HepG2 (cell line): Measurements from ENCODE around the gene GMPPB. TPM values are rescaled to one million over a fixed set of nuclear protein-coding genes. Genes with fewer than 3 reads are reported as not detected.
A peak's percentile ranks its signal among the peaks of the same experiment; 100 is the strongest.

ENCODE experiments used
- CBFB ChIP-seq: sonication (generic); formaldehyde crosslinking; IDR thresholded peaks from 2 replicates; pipeline ENCODE4 v1.4.0; 2020; ENCODE audit warnings: missing genetic modification reagents
- CHD4 ChIP-seq: fragments of 200-600 bp; sonication (generic); IDR thresholded peaks from 2 replicates; pipeline ENCODE4 v1.7.0; 2017; ENCODE audit warnings: mild to moderate bottlenecking, low read length, borderline replicate concordance
- DDIT3 ChIP-seq: sonication (generic); formaldehyde crosslinking; IDR thresholded peaks from 2 replicates; pipeline ENCODE4 v1.4.0; 2020; ENCODE audit warnings: mild to moderate bottlenecking, missing genetic modification reagents
- ESRRA ChIP-seq: sonication (generic); formaldehyde crosslinking; IDR thresholded peaks from 2 replicates; pipeline ENCODE4 v1.5.1; 2020; ENCODE audit warnings: mild to moderate bottlenecking, low read depth, missing genetic modification reagents
- EZH2 ChIP-seq: conservative IDR thresholded peaks from 2 replicates; pipeline ENCODE4 v1.6.1; 2012; ENCODE audit warnings: mild to moderate bottlenecking, low read depth, low read length, moderate library complexity
- FOXA3 ChIP-seq: IDR thresholded peaks from 2 replicates; pipeline ENCODE4 v1.6.1; 2016; ENCODE audit warnings: missing genetic modification reagents, missing compliant biosample characterization
- MTA1 ChIP-seq: sonication (generic); formaldehyde crosslinking; IDR thresholded peaks from 2 replicates; pipeline ENCODE4 v1.4.0; 2020; ENCODE audit warnings: missing genetic modification reagents, mild to moderate bottlenecking, borderline replicate concordance
- MTA3 ChIP-seq: sonication (generic); formaldehyde crosslinking; IDR thresholded peaks from 2 replicates; pipeline ENCODE4 v1.4.0; 2020; ENCODE audit warnings: missing genetic modification reagents
- PTBP1 ChIP-seq: fragments of 200-400 bp; formaldehyde crosslinking; IDR thresholded peaks from 2 replicates; pipeline ENCODE4 v1.6.1; 2018; ENCODE audit warnings: low read length, low read depth; ENCODE audit not compliant: poor library complexity, severe bottlenecking
- REPIN1 ChIP-seq: sonication (generic); formaldehyde crosslinking; IDR thresholded peaks from 2 replicates; pipeline ENCODE4 v1.8.0; 2022; ENCODE audit warnings: missing genetic modification reagents, low read depth, mild to moderate bottlenecking, borderline replicate concordance
- SNAI1 ChIP-seq: sonication (generic); formaldehyde crosslinking; IDR thresholded peaks from 2 replicates; pipeline ENCODE4 v1.5.0; 2020; ENCODE audit warnings: mild to moderate bottlenecking, missing genetic modification reagents, borderline replicate concordance
- TARDBP ChIP-seq: sonication (generic); formaldehyde crosslinking; IDR thresholded peaks from 2 replicates; pipeline ENCODE4 v1.8.0; 2022; ENCODE audit warnings: mild to moderate bottlenecking, missing genetic modification reagents
- ZBED4 ChIP-seq: sonication (generic); formaldehyde crosslinking; IDR thresholded peaks from 2 replicates; pipeline ENCODE4 v1.4.0; 2020; ENCODE audit warnings: missing genetic modification reagents, borderline replicate concordance
- ZBTB10 ChIP-seq: sonication (generic); formaldehyde crosslinking; IDR thresholded peaks from 2 replicates; pipeline ENCODE4 v1.4.0; 2020; ENCODE audit warnings: missing genetic modification reagents, borderline replicate concordance
- ZIK1 ChIP-seq: sonication (generic); formaldehyde crosslinking; IDR thresholded peaks from 2 replicates; pipeline ENCODE4 v1.5.0; 2020; ENCODE audit warnings: mild to moderate bottlenecking, low read depth, missing genetic modification reagents, borderline replicate concordance
- ZNF503 ChIP-seq: sonication (generic); formaldehyde crosslinking; IDR thresholded peaks from 2 replicates; pipeline ENCODE4 v1.4.0; 2020; ENCODE audit warnings: missing genetic modification reagents
- ZNF619 ChIP-seq: sonication (generic); formaldehyde crosslinking; IDR thresholded peaks from 2 replicates; pipeline ENCODE4 v1.4.0; 2020; ENCODE audit warnings: mild to moderate bottlenecking, missing genetic modification reagents
- ZNF672 ChIP-seq: sonication (generic); formaldehyde crosslinking; IDR thresholded peaks from 2 replicates; pipeline ENCODE4 v1.8.1; 2022; ENCODE audit warnings: missing genetic modification reagents
- polyA plus RNA-seq, 8 experiments: library from polyadenylated mRNA; depleted of rRNA in 3 of 8; stranded (reverse) in 7 of 8; unstranded in 1 of 8; fragments of >200 nt; fragmentation: Illumina TruSeq in 4 of 8; extraction: Trizol in 4 of 8; gene quantifications; 2 replicates each; pipeline versions ENCODE4 v1.2.1 to v1.2.3, GENCODE V29; 2011 to 2016; ENCODE audit warnings: low read depth in 4 of 8, missing spikeins in 1 of 8, mixed read lengths in 1 of 8; ENCODE audit not compliant: insufficient read depth in 1 of 8
- total RNA-seq, 5 experiments: library from RNA; depleted of rRNA; stranded (reverse); fragments of >200 nt; fragmentation: Illumina TruSeq; extraction: Trizol; gene quantifications; 2 replicates each; pipeline ENCODE4 v1.2.3, GENCODE V29; 2016; ENCODE audit warnings: low read depth in 1 of 5

Gene GMPPB
- total and polyA plus RNA-seq, 2 of the 13 experiments (the other 11 are each of a cell fraction or from before 2014, with no cell fraction given) = 6.5 to 23.1 TPM

GRCh38 chr3:49689046-49689907 lies 34.5 kb downstream of the GMPPB start, which contains the start of the genes MST1 and RNF123 (continued):
- TF ChIP-seq TARDBP (CRISPR knock-in tag) = peak; percentile 72; the same call in 1 of the 2 replicates
- no peak for TF ChIP-seq ZNF672 (CRISPR knock-in tag)
- TF ChIP-seq ZNF503 (CRISPR knock-in tag) = no peak
- TF ChIP-seq ZNF619 (CRISPR knock-in tag) = peak; percentile 71; the same call in 1 of the 2 replicates
- TF ChIP-seq CHD4 = peak; percentile 76; the same call in 1 of the 2 replicates
- no peak for TF ChIP-seq DDIT3 (CRISPR knock-in tag)
- peak; percentile 54 for TF ChIP-seq FOXA3 (CRISPR knock-in tag)
- TF ChIP-seq PTBP1 = no peak
- TF ChIP-seq ZBED4 (CRISPR knock-in tag) = no peak; the same call in 1 of the 2 replicates
- no peak for TF ChIP-seq SNAI1
- no peak for TF ChIP-seq EZH2
- TF ChIP-seq CBFB (CRISPR knock-in tag) = peak; percentile 84; the same call in 1 of the 2 replicates
- peak; percentile 87 for TF ChIP-seq REPIN1 (CRISPR knock-in tag)
- no peak for TF ChIP-seq MTA3 (CRISPR knock-in tag)
- TF ChIP-seq ESRRA (CRISPR knock-in tag) = no peak
- TF ChIP-seq ZBTB10 (CRISPR knock-in tag) = no peak
- no peak for TF ChIP-seq MTA1 (CRISPR knock-in tag)
- 0 out of 2 replicates have a peak, but pooled peaks have one; percentile 42 for TF ChIP-seq ZIK1
